Measurements from ENCODE around the gene SLC22A23.

The SLC22A23 gene

DNA sequence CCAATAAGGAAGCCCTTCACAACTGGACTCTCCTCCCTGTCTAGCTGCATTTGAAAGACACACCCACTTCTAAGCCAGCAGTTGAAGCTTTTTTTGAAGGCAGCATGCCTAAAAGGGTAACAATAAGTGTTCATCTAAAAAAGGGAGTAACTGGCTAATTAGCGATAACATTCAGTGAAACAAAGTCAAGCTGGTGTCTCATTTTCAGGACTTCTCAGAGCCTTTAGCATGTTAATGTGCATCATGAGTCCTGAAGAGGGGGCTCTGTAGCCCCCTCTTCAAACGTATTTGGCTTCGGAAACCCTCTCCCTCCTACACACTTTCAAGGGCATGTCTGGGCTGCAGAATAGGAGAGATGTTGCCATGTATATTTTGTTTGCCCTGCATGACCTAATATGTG lies 28.1 kb downstream of the SLC22A23 start:
- H4K20me1 ChIP-seq (ENCODE audit: insufficient read depth, low read length): no peaks in the 10 kb centered on the region
- H3K4me3 ChIP-seq (ENCODE audit: low read length): no peak overlapping the region
- no peaks in the 10 kb centered on the region for H3K79me2 ChIP-seq (ENCODE audit: low read length)
- H3K9ac ChIP-seq (ENCODE audit: low read length): no peak overlapping the region
- no peak overlapping the region for H2AFZ ChIP-seq (ENCODE audit: low read depth, low read length)
- no peak overlapping the region for H3K4me2 ChIP-seq (ENCODE audit: low read length)
- H3K36me3 ChIP-seq (replicated peaks; ENCODE audit: low read depth, low read length): no peaks in the 10 kb centered on the region
- TF ChIP-seq, protein P1, sequence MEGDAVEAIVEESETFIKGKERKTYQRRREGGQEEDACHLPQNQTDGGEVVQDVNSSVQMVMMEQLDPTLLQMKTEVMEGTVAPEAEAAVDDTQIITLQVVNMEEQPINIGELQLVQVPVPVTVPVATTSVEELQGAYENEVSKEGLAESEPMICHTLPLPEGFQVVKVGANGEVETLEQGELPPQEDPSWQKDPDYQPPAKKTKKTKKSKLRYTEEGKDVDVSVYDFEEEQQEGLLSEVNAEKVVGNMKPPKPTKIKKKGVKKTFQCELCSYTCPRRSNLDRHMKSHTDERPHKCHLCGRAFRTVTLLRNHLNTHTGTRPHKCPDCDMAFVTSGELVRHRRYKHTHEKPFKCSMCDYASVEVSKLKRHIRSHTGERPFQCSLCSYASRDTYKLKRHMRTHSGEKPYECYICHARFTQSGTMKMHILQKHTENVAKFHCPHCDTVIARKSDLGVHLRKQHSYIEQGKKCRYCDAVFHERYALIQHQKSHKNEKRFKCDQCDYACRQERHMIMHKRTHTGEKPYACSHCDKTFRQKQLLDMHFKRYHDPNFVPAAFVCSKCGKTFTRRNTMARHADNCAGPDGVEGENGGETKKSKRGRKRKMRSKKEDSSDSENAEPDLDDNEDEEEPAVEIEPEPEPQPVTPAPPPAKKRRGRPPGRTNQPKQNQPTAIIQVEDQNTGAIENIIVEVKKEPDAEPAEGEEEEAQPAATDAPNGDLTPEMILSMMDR (IDR thresholded peaks at IDR 0.05; ENCODE audit: low read depth, low read length): no peak
- TF ChIP-seq EZH2phosphoT487 (IDR thresholded peaks at IDR 0.05; ENCODE audit: low read depth): no peak
- H3K4me1 ChIP-seq (ENCODE audit: low read length): no peaks in the 10 kb centered on the region
- H3K27me3 ChIP-seq (ENCODE audit: low read depth, low read length): no peaks in the 10 kb centered on the region
- H3K9me3 ChIP-seq (ENCODE audit: insufficient read depth, low read length): no peaks in the 10 kb centered on the region
- H3K27ac ChIP-seq (ENCODE audit: low read length): no peak overlapping the region

DNA sequence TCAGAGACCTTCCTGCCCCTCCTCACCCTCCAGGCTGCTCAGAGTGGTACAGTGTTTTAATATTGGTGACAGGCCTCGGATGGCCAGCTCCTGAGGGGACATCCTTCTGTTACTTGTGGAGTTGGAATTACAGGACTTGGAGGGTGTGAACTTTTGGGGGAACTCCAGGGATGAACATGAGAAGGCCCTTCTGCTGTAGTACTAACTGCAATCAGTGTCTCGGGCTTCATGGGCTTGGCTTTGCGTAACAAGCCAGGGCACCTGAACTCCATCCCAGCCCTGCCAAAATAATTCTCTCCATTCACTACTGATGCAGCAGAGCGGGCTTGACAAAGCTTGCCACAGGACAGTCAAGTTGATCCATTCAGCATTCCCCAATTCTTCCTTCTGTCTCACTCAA lies 28.6 kb downstream of the SLC22A23 start:
- no peaks in the 10 kb centered on the region for H3K27me3 ChIP-seq (ENCODE audit: low read depth, low read length)
- H3K4me1 ChIP-seq (ENCODE audit: low read length): no peaks in the 10 kb centered on the region
- TF ChIP-seq EZH2phosphoT487 (IDR thresholded peaks at IDR 0.05; ENCODE audit: low read depth): no peak
- TF ChIP-seq, protein P1 (IDR thresholded peaks at IDR 0.05; ENCODE audit: low read depth, low read length): no peak
- no peak overlapping the region for H3K4me2 ChIP-seq (ENCODE audit: low read length)
- H3K4me3 ChIP-seq (ENCODE audit: low read length): no peak overlapping the region
- no peaks in the 10 kb centered on the region for H3K9me3 ChIP-seq (ENCODE audit: insufficient read depth, low read length)
- H4K20me1 ChIP-seq (ENCODE audit: insufficient read depth, low read length): no peaks in the 10 kb centered on the region
- no peaks in the 10 kb centered on the region for H3K79me2 ChIP-seq (ENCODE audit: low read length)
- H3K36me3 ChIP-seq (replicated peaks; ENCODE audit: low read depth, low read length): no peaks in the 10 kb centered on the region
- no peak overlapping the region for H3K9ac ChIP-seq (ENCODE audit: low read length)
- no peak overlapping the region for H3K27ac ChIP-seq (ENCODE audit: low read length)
- no peak overlapping the region for H2AFZ ChIP-seq (ENCODE audit: low read depth, low read length)

DNA sequence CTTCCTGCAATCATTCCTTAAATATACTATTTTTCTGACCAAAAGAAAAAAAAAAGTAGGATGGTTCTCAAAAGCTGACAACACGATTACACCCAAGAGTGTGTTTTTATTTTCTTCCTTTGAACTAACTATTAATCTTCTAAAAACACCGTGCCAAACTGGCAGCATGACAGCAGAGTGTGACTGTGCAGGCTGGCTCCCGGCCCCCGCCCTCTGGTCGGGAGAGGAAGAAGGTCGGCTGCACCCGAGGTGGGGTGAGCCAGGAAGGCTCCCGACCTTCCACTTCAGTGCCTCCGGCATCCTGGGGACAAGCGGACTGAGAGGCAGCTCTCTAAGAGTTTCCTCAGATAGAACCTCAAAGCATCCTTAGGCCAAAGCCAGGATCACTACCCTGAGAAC lies 29.2 kb downstream of the SLC22A23 start:
- Histone ChIP-seq H3K9me3 (ENCODE audit: insufficient read depth, low read length) (no peaks in the 10 kb centered on the region), H3K4me3 (ENCODE audit: low read length) (no peak overlapping the region), H3K4me1 (ENCODE audit: low read length) (no peaks in the 10 kb centered on the region), H3K9ac (ENCODE audit: low read length) (no peak overlapping the region), H3K36me3 (replicated peaks; ENCODE audit: low read depth, low read length) (no peaks in the 10 kb centered on the region), H3K27ac (ENCODE audit: low read length) (no peak overlapping the region), H3K27me3 (ENCODE audit: low read depth, low read length) (no peaks in the 10 kb centered on the region), H2AFZ (ENCODE audit: low read depth, low read length) (no peak overlapping the region), H3K79me2 (ENCODE audit: low read length) (no peaks in the 10 kb centered on the region), H4K20me1 (ENCODE audit: insufficient read depth, low read length) (no peaks in the 10 kb centered on the region), H3K4me2 (ENCODE audit: low read length) (no peak overlapping the region)
- TF ChIP-seq, protein P1 (IDR thresholded peaks at IDR 0.05; ENCODE audit: low read depth, low read length): no peak
- TF ChIP-seq EZH2phosphoT487 (IDR thresholded peaks at IDR 0.05; ENCODE audit: low read depth): no peak

DNA sequence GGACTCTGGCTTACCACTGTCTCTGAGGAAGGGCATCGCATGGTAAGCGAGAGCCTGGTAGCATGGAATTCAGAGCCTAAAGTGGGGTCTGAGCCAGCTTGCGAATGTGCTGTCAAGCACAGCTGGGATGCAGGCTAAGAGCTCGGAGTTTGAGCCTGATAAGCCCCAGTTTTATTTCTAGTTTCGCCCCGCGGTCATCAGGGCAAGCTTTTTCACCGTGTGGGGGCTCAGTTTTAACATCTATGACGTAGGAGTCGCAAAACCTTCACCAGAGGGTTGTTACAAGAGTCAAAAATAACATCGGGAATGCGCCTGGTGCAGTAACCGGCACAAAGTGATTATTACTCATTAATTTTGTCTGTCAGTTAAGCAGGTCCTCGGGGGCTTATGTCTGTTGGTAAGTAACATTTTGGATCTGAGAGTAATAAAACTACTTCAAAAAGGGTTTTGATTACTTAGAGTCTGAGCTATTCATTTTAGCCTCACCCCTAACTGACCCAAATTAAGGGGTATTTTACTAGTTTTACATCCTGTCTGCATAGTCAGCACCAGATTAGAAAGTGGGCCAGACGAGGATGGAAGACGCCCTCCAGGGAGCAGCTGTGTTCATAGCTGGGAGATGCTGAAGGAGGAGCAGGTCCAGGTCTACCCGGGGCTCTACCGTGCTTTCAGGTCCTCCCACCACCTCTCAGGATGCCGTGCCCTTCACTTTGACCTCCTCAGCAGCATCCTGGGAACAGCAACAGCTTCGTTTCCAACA lies 29.7 kb downstream of the SLC22A23 start:
- TF ChIP-seq EZH2phosphoT487 (IDR thresholded peaks at IDR 0.05; ENCODE audit: low read depth): no peak
- TF ChIP-seq, protein P1 (IDR thresholded peaks at IDR 0.05; ENCODE audit: low read depth, low read length): no peak
- Histone ChIP-seq H3K9me3 (ENCODE audit: insufficient read depth, low read length) (no peaks in the 10 kb centered on the region), H3K36me3 (replicated peaks; ENCODE audit: low read depth, low read length) (no peaks in the 10 kb centered on the region), H3K4me2 (ENCODE audit: low read length) (no peak overlapping the region), H3K4me1 (ENCODE audit: low read length) (peaks cover 4% of the 10 kb centered on the region), H3K9ac (ENCODE audit: low read length) (no peak overlapping the region), H3K79me2 (ENCODE audit: low read length) (no peaks in the 10 kb centered on the region), H3K27ac (ENCODE audit: low read length) (no peak overlapping the region), H2AFZ (ENCODE audit: low read depth, low read length) (no peak overlapping the region), H3K4me3 (ENCODE audit: low read length) (no peak overlapping the region), H3K27me3 (ENCODE audit: low read depth, low read length) (no peaks in the 10 kb centered on the region), H4K20me1 (ENCODE audit: insufficient read depth, low read length) (no peaks in the 10 kb centered on the region)

Data from OCI-LY3 (cell line).